ENCODE results near the gene LDB3. TPM values are rescaled to one million over a fixed set of nuclear protein-coding genes. Genes with fewer than 3 reads are reported as not detected.

Gene LDB3
- total RNA-seq, 1 donor from 2014 or later = 4.7 TPM

DNA sequence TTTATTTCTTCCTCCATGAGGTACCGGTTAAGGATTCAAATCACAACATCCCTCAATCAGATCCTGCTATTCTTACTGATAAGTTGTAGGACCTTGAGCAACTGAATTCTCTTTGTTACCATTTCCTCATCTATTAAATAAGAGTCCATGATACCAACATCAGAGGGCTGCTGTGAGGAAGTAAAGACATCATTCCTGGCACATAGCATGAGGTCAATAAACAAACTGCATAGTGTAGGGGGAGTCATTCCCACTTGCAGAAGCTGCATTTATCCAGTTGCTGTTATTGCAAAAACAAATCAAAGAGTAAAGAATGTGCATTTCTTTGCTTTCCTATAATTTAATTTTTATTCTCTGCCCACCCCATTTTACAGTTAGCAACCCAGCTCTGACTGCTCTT, 36.8 kb downstream of the LDB3 start:
- Histone ChIP-seq H3K4me1 (no peaks in the 10 kb centered on the region), H3K9me3 (no peaks in the 10 kb centered on the region), H3K27me3 (no peaks in the 10 kb centered on the region), H3K36me3 (no peaks in the 10 kb centered on the region), H3K4me3 (no peak overlapping the region), H3K27ac (no peak overlapping the region)
- intact Hi-C loops (cut with DNase I) = loop anchor here (5.0 kb wide), 1 partner anchor 192 kb away; no protein-coding TSS in a partner anchor
- no peak for DNase-seq (ENCODE audit: extremely low spot score in 2 of 2)
- TF ChIP-seq, protein P1, sequence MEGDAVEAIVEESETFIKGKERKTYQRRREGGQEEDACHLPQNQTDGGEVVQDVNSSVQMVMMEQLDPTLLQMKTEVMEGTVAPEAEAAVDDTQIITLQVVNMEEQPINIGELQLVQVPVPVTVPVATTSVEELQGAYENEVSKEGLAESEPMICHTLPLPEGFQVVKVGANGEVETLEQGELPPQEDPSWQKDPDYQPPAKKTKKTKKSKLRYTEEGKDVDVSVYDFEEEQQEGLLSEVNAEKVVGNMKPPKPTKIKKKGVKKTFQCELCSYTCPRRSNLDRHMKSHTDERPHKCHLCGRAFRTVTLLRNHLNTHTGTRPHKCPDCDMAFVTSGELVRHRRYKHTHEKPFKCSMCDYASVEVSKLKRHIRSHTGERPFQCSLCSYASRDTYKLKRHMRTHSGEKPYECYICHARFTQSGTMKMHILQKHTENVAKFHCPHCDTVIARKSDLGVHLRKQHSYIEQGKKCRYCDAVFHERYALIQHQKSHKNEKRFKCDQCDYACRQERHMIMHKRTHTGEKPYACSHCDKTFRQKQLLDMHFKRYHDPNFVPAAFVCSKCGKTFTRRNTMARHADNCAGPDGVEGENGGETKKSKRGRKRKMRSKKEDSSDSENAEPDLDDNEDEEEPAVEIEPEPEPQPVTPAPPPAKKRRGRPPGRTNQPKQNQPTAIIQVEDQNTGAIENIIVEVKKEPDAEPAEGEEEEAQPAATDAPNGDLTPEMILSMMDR (IDR thresholded peaks at IDR 0.05) = no peak
- TF ChIP-seq POLR2A (IDR thresholded peaks at IDR 0.05) = no peak
- no peak for TF ChIP-seq POLR2AphosphoS5 (IDR thresholded peaks at IDR 0.05; ENCODE audit: insufficient read depth in 1 of 2, low read depth in 1 of 2)

DNA sequence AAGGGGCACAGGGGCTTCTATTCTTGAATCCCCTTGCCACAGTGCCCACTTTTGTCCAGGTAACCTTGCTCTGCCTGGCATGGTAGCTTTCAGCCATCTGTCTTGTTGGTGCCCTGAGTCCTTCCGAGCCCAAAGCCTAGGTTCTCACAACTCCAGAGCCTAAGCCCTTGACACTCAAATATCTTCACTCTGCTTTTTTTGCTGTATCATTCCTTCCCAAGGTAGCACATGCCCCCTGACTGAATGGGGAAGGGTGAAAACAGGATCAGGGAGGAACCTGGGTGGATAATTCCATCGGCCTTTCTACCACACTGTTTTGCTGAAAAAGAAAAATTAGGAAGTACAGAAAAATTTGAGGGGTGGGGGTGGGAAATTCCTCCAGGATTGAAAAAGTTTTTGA, 37.6 kb downstream of the LDB3 start:
- no peak for DNase-seq (ENCODE audit: extremely low spot score in 2 of 2)

DNA sequence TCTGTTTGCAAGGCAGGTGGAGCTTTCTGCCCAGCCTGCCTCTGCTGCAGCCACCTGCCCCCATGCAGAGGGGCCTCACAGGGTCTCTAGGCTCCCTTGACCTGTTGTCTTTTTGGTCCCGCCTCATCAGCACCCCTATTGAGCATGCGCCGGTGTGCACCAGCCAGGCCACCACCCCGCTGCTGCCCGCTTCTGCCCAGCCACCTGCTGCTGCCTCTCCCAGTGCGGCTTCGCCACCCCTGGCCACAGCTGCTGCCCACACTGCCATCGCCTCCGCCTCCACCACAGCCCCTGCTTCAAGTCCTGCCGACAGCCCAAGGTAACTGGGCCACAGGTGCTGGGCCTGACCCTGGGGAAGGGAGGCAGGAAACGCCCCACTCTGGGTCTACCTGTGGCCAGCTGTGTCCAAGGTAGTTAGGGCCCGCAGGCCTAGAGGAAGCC, 38.1 kb downstream of the LDB3 start:
- Histone ChIP-seq H3K4me1 (peaks cover 5% of the 10 kb centered on the region), H3K27me3 (no peaks in the 10 kb centered on the region), H3K36me3 (no peaks in the 10 kb centered on the region), H3K9me3 (no peaks in the 10 kb centered on the region), H3K27ac (no peak overlapping the region), H3K4me3 (no peak overlapping the region)
- DNase-seq (ENCODE audit: extremely low spot score in 2 of 2) = no peak
- TF ChIP-seq, protein P1 (IDR thresholded peaks at IDR 0.05) = no peak
- TF ChIP-seq POLR2AphosphoS5 (IDR thresholded peaks at IDR 0.05; ENCODE audit: insufficient read depth in 1 of 2, low read depth in 1 of 2) = no peak
- TF ChIP-seq POLR2A (IDR thresholded peaks at IDR 0.05) = no peak
- intact Hi-C loops (cut with DNase I) = loop anchor here (5.0 kb wide), 1 partner anchor 191 kb away; no protein-coding TSS in a partner anchor

More for the DNA sequence above, 37.6 kb downstream of the LDB3 start:
- Histone ChIP-seq H3K4me1 (peaks cover 4% of the 10 kb centered on the region), H3K27me3 (no peaks in the 10 kb centered on the region), H3K27ac (no peak overlapping the region), H3K36me3 (no peaks in the 10 kb centered on the region), H3K9me3 (no peaks in the 10 kb centered on the region), H3K4me3 (no peak overlapping the region)
- intact Hi-C loops (cut with DNase I) = loop anchor here (5.0 kb wide), 1 partner anchor 191 kb away; no protein-coding TSS in a partner anchor
- TF ChIP-seq POLR2AphosphoS5 (IDR thresholded peaks at IDR 0.05; ENCODE audit: insufficient read depth in 1 of 2, low read depth in 1 of 2) (no peak), POLR2A (IDR thresholded peaks at IDR 0.05) (no peak)
- TF ChIP-seq, protein P1 (IDR thresholded peaks at IDR 0.05) = no peak

DNA sequence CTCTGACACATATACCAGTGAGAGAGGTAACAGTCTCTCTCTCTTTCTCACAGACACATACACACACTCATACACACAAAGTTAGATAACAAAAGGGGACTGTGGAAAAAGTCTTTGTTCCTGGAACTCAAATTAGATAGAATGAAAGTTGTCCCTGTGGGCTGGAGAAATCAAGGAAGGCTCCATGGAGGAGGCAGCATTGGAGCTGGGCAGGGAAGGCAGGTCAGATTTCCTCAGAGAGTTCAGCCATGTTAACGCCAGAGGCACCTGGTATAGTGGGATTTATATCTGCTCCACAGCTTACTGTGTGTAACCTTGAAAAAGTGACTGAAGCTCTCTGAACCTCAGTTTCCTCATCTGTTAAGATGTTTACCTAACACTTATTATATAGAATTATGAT, 38.7 kb downstream of the LDB3 start:
- Histone ChIP-seq H3K9me3 (no peaks in the 10 kb centered on the region), H3K36me3 (no peaks in the 10 kb centered on the region), H3K27ac (no peak overlapping the region), H3K4me1 (peaks cover 6% of the 10 kb centered on the region), H3K4me3 (no peak overlapping the region), H3K27me3 (no peaks in the 10 kb centered on the region)
- TF ChIP-seq, protein P1 (IDR thresholded peaks at IDR 0.05) = no peak
- TF ChIP-seq POLR2A (IDR thresholded peaks at IDR 0.05) (no peak), POLR2AphosphoS5 (IDR thresholded peaks at IDR 0.05; ENCODE audit: insufficient read depth in 1 of 2, low read depth in 1 of 2) (no peak)
- intact Hi-C loops (cut with DNase I) = loop anchor here (5.0 kb wide), 1 partner anchor 190 kb away; no protein-coding TSS in a partner anchor
- DNase-seq (ENCODE audit: extremely low spot score in 2 of 2) = no peak

DNA sequence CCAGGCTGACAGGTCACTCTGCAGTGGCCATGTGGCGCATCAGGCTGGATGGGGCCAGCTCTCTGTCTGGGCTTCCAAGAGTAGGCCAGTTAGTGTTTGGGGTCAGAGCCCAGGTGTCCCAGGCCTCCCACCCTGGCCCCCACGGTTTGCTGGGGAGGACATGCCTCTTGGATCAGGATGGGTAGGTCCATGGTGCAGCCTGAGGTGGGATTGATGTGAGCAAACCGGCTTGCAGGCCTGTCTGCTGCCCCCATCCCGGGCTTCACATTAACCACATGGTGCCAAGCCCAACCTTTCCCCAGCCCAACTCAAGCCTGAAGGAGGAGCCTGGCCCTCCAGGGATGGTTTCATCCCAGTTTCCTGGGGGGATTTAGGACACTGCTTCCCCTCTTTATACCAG, 39.2 kb downstream of the LDB3 start:
- Histone ChIP-seq H3K4me3 (no peak overlapping the region), H3K9me3 (no peaks in the 10 kb centered on the region), H3K27ac (no peak overlapping the region), H3K36me3 (no peaks in the 10 kb centered on the region), H3K27me3 (no peaks in the 10 kb centered on the region), H3K4me1 (peaks cover 12% of the 10 kb centered on the region)
- no peak for DNase-seq (ENCODE audit: extremely low spot score in 2 of 2)
- TF ChIP-seq, protein P1 (IDR thresholded peaks at IDR 0.05) = no peak
- TF ChIP-seq POLR2A (IDR thresholded peaks at IDR 0.05) (no peak), POLR2AphosphoS5 (IDR thresholded peaks at IDR 0.05; ENCODE audit: insufficient read depth in 1 of 2, low read depth in 1 of 2) (no peak)
- intact Hi-C loops (cut with DNase I) = loop anchor here (5.0 kb wide), 1 partner anchor 190 kb away; no protein-coding TSS in a partner anchor
